LNCAP (cell line): ENCODE data around the gene EDEM1.

Experiments used
- TF ChIP-seq, protein P1 (sequence below): fragments of 450-650 bp; IDR thresholded peaks from 2 replicates; pipeline ENCODE4 v1.5.1; 2017; ENCODE audit warnings: mild to moderate bottlenecking

The EDEM1 gene

DNA sequence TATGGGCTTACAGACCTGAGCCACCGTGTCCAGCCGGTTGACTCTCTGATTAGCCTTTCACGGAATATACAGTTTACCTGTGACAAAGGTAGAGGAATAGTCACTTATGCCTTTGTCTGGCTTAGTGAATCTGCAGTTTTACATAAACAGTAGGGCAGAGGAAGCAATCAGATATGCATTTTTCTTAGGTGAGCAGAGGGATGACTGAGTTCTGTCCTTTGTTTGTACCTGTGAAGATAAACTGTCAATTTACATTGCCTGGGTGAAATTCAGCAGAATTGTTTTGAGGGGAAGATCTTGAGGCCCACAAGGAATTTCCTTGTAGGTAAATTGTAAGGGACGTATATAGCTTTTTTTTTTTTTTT, 10.8 kb downstream of the EDEM1 start:
- TF ChIP-seq, protein P1, sequence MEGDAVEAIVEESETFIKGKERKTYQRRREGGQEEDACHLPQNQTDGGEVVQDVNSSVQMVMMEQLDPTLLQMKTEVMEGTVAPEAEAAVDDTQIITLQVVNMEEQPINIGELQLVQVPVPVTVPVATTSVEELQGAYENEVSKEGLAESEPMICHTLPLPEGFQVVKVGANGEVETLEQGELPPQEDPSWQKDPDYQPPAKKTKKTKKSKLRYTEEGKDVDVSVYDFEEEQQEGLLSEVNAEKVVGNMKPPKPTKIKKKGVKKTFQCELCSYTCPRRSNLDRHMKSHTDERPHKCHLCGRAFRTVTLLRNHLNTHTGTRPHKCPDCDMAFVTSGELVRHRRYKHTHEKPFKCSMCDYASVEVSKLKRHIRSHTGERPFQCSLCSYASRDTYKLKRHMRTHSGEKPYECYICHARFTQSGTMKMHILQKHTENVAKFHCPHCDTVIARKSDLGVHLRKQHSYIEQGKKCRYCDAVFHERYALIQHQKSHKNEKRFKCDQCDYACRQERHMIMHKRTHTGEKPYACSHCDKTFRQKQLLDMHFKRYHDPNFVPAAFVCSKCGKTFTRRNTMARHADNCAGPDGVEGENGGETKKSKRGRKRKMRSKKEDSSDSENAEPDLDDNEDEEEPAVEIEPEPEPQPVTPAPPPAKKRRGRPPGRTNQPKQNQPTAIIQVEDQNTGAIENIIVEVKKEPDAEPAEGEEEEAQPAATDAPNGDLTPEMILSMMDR: no peak

DNA sequence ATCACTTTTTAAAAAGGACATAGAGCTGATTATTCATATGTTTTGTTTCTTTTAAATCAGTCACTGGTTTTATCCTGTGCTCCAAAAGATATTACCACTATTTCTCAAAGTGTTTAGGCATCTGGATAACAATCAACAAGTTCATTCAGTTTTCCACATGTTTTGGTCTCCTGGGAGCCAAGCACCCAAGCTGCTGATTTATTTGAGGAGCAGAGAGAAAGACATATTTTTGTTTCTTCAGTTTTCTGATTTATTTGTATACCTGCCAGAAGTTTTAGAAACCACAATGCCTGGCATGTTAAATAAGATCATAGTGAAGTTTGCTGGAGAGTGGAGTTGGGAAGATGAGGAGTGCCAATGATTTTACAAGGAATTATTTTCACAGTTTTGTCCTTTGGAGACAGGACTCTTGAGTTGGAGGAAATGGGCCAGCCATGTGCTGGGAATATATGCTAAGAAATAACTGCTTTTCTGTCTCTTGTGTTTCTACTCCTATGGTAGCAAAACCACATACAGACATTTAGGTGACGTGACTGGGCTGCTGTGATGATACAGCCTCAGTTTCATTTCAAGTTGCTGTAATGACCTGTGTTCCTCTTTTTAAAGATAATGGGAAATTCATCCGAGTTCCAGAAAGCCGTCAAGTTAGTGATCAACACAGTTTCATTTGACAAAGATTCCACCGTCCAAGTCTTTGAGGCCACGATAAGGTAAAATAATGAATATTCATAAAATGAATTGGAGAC, 11.7 kb downstream of the EDEM1 start:
- TF ChIP-seq, protein P1: no peak

DNA sequence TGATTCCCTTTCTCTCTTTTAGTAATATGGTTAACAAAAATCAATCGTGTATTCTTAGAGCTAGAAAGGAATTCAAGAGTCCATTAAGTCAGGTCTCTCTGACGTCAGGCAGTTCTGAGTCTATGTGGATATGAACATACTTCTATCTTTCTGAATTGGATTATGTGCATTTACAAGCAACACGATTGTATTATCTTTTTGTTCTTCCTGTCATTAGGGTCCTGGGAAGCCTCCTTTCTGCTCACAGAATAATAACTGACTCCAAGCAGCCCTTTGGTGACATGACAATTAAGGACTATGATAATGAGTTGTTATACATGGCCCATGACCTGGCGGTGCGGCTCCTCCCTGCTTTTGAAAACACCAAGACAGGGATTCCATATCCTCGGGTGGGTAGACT, 14.0 kb downstream of the EDEM1 start:
- TF ChIP-seq, protein P1: no peak

DNA sequence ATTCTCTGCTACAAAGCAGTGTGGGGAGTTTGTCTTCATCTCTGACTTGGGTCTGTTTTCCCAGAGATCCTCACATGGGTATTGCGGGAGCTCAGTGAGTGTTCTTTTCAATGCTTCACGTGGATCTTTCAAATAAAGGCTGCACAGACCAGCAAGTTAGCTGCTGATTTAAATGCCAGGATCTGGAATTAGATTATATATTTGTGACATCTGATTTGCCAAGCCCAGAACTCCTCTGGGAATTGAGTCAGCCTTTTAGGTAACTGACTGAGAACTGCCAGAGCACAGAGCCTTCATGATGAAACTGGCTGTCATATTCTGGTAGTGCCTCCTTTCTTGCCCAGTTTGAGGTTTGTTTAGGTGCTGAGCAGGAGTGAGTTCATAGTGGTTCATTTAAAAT, 14.7 kb downstream of the EDEM1 start:
- TF ChIP-seq, protein P1: no peak

DNA sequence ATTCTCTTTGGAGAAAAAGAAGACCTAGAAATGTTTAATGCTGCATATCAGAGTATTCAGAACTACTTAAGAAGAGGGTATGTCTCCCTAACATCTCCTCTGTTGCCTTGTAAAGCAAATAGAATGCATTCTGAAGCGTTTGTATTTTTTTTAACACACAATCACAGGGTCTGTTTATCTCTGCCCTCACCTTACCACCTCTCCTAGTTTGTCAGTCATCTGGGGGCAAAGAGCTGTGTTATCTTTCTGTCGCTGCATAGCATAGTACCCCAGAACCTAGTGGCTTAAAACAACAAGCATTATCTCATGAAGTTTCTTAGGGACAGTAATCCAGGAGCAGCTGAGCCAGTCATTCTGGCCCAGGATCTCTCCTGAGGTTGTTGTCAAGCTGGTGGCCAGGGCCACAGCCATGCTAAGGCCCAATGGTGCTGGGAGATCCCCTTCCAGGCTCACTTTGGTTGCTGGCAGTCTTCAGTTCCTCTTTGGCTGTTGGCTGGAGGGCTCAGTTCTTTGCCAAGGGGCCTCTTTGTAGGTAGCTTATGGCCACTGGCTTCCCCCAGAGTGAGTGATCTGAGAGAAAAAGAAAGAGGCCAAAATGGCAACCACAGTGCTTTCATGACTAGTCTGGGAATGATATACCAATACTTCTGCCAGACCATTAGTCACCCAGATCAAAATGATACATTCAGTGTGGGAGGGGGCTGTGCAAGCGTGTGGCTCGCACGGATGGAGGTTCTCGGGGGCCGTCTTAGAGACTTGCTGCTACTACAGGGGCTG, 17.8 kb downstream of the EDEM1 start:
- TF ChIP-seq, protein P1: no peak

DNA sequence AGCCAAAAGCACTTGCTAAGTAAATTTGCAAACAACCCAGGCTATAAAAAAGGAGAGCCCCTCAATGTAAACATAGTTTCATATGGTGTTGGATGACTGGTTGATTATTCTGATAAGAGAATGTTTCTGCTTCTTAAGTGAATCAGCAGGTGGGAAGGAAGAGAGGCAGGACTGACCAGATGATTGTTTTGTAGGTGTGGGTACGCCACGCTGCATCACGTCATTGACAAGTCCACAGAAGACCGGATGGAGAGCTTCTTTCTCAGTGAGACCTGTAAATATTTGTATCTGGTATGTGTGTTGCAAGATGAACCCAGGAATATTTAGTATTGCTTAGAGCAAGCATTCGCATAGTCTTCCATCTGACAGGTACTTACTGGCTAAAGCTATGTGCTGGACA, 23.4 kb downstream of the EDEM1 start:
- TF ChIP-seq, protein P1: no peak

DNA sequence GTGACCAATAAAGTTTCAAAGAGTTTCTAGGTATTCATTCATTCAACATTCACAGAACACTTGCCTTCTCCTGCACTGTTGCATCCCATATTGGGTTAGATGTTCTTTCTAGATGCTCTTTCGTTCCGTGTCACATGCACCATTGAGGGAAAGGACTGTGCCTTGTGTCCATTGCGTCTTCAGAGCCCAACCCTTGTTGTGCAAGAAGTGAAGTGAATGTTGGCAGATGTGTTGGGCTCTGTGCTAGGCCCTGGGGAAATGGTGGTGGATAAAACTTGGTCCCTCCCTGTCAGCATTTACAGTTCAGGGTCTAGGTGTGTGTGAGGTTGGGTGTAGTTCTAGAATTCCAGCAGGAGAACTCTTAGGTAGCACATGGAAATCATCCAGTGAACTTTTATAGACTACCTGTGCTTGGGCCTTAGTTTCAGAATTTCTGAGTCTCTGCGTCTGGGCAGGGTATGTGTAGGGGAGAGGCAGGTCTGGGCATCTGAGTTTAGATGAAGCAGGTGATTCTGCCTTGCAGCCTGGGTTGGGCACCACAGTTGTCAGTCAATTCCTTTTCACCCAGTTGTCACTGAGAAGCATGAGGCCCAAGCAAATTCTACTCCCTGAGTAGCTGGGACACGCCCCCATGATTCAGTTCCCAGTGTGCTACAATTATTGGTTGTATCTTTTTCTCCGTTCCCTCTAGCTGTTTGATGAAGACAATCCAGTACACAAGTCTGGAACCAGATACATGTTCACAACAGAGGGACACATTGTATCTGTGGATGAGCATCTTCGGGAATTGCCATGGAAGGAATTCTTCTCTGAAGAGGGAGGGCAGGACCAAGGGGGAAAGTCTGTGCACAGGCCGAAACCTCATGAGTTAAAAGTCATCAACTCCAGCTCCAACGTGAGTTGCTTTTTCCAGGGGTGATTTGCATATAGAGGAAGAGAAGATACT, 25.4 kb downstream of the EDEM1 start:
- TF ChIP-seq, protein P1: no peak
